Osteocyte (in vitro differentiated cells): Measurements from ENCODE around the gene PRRT1B. TPM values are rescaled to one million over a fixed set of nuclear protein-coding genes. Genes with fewer than 3 reads are reported as not detected.

Experiments used
- DNase-seq: peaks from one replicate; pipeline ENCODE4 v3.0.0; 2021; ENCODE audit warnings: mixed read lengths; ENCODE audit not compliant: unreplicated experiment; ENCODE audit errors: extremely low spot score
- H3K27ac Mint-ChIP-seq: one replicate; pipeline ENCODE4 v1.8.0; 2021; ENCODE audit warnings: mild to moderate bottlenecking, mixed read lengths; ENCODE audit not compliant: unreplicated experiment
- H3K27me3 Mint-ChIP-seq: one replicate; pipeline ENCODE4 v1.8.0; 2021; ENCODE audit warnings: mixed read lengths; ENCODE audit not compliant: unreplicated experiment
- H3K36me3 Mint-ChIP-seq: one replicate; pipeline ENCODE4 v1.8.0; 2021; ENCODE audit warnings: mixed read lengths; ENCODE audit not compliant: unreplicated experiment
- H3K4me1 Mint-ChIP-seq: one replicate; pipeline ENCODE4 v1.8.0; 2021; ENCODE audit warnings: mixed read lengths; ENCODE audit not compliant: unreplicated experiment
- H3K4me3 Mint-ChIP-seq: one replicate; pipeline ENCODE4 v1.8.0; 2021; ENCODE audit warnings: mild to moderate bottlenecking, moderate library complexity, mixed read lengths; ENCODE audit not compliant: unreplicated experiment
- H3K9me3 Mint-ChIP-seq: one replicate; pipeline ENCODE4 v1.8.0; 2021; ENCODE audit warnings: mixed read lengths; ENCODE audit not compliant: unreplicated experiment
- total RNA-seq: library from RNA; stranded (reverse); gene quantifications from 2 replicates; pipeline ENCODE4 v1.2.1, GENCODE V29; 2021
- TF ChIP-seq, protein P1 (sequence below): fragments of 200-600 bp; sonication (generic); IDR thresholded peaks from 2 replicates; pipeline ENCODE4 v1.5.0; 2021; ENCODE audit warnings: antibody characterized with exemption, mild to moderate bottlenecking, moderate library complexity

PRRT1B gene
- total RNA-seq, 1 donor from 2014 or later: not detected

DNA sequence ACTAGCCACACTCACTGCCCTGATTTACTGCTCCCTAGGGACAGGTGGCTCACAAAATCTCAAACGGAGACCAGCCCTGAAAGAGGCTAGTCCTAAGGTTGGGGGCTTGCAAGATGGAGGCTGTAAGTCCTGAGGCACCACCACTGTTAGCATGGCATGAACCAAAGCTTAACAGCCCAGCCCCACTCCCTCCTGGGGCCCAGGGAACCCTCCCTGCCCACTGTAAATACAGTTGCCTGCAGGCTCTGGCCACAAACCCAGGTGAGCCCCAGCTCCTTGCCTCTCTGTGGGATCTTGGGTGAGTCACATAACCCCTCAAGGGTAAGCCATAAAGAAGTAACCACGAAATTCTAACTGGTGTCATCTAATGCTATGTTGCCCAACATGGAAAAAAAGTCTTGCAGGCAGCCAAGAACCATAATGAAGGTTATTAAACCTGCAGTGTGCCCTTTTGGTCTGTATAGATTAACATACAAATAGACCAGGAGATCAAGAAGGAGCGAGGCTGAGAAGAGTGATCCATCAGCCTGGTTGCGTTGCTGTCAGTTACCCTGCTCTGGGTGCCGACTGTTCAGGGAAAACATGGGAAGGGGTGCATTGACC, 44.3 kb upstream of the PRRT1B start:
- Mint-ChIP-seq H3K36me3 (peaks cover 20% of the 10 kb centered on the region), H3K4me3 (peak overlapping the region; percentile 68), H3K27me3 (no peaks in the 10 kb centered on the region), H3K27ac (no peak overlapping the region), H3K9me3 (no peaks in the 10 kb centered on the region), H3K4me1 (peaks cover 28% of the 10 kb centered on the region)
- TF ChIP-seq, protein P1, sequence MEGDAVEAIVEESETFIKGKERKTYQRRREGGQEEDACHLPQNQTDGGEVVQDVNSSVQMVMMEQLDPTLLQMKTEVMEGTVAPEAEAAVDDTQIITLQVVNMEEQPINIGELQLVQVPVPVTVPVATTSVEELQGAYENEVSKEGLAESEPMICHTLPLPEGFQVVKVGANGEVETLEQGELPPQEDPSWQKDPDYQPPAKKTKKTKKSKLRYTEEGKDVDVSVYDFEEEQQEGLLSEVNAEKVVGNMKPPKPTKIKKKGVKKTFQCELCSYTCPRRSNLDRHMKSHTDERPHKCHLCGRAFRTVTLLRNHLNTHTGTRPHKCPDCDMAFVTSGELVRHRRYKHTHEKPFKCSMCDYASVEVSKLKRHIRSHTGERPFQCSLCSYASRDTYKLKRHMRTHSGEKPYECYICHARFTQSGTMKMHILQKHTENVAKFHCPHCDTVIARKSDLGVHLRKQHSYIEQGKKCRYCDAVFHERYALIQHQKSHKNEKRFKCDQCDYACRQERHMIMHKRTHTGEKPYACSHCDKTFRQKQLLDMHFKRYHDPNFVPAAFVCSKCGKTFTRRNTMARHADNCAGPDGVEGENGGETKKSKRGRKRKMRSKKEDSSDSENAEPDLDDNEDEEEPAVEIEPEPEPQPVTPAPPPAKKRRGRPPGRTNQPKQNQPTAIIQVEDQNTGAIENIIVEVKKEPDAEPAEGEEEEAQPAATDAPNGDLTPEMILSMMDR: no peak
- no peak for DNase-seq

DNA sequence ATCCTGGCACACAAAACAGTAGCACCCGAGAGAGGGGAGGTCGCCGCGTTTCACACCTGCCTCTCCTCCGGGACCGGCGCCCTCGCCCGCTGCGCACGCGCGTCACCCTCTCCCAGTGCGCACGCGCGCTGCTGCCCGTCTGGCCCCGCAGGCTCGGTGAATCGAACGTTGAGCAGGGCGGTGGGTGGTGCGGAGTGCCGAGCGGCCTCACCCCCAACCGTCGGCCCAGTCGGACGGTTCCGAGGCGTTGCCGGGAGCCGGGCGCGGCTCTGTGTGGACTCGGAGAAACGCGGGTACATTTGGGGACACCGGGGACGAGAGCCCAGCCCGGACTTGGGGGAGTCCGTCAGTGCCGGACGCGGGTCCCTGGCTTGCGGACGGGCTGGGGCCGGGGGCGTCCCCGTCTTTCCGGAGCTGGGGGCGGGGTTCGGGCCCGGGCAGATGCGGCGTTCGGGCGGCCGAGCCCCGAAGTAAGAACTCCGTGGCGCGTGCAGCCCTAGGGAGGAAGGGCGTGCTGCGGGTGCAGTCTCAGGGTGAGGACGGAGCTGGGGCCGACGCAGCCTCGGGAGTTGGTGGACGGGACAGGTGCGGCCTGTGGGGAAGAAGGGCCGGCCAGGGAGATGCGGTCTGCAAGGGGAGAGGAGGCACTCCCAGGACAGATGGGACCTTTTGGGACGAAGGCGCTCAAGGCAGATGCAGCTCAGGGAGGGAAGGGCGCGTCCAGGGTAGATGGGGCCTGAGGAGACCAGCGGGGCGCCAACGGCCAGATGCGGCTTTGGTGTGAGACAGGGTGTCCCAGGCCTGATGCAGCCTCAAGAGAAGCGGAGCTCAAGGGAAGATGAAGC, 42.3 kb upstream of the PRRT1B start, which contains the start of gene POMT1:
TSS of gene POMT1 (plus strand) at position 138 of the 845 bp plus-strand sequence. CDS start 1,301 bp downstream, outside the sequence.
- Mint-ChIP-seq H3K27ac (peak within 1 kb of the TSS; percentile 69), H3K4me1 (peaks cover 28% of the 10 kb centered on the region), H3K36me3 (peaks cover 19% of the 10 kb centered on the region), H3K27me3 (no peaks in the 10 kb centered on the region), H3K9me3 (no peaks in the 10 kb centered on the region), H3K4me3 (peak within 1 kb of the TSS; percentile 96)
- TF ChIP-seq, protein P1: no peak
- peak; percentile 96 for DNase-seq

DNA sequence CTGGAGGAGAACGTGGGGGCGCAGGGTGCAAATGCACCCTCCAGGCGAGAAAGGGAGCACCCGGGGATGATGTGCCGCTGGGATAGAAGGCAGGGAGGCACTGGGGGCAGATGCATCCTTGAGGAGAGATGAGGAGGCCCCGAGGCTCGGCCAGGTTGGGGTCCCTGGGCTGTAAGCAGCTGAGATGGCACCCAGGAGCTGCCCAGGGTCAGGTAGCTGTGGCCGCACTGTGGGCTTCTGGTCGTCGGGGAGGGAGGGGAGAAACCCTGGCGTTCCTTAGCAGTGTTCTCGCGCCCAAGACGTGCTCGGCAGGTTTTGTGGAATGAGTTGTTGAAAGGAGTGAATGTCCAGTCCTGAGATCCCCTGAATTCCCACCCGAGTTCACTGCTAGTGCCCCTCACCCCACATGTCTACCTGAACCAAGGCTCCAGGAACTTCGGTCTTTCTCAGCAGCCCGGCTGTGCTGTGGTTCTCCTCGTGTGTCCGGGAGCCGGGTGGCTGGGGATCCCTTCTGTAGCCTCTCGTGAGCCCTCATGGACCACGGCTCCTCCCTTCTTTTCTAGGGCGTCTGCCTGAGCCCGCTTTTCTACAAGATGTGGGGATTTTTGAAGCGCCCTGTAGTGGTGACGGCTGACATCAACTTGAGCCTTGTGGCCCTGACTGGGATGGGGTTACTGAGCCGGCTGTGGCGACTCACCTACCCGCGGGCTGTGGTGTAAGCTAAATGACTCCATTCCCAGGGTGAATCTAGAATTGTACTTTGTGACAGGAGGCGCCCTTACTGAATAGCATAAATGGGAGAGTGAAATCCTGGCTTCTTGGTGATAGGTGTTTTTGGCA, 41.5 kb upstream of the PRRT1B start:
- no peaks in the 10 kb centered on the region for H3K9me3 Mint-ChIP-seq
- peak overlapping the region; percentile 96 for H3K4me3 Mint-ChIP-seq
- TF ChIP-seq, protein P1: no peak
- DNase-seq: no peak
- H3K4me1 Mint-ChIP-seq: peaks cover 28% of the 10 kb centered on the region
- no peaks in the 10 kb centered on the region for H3K27me3 Mint-ChIP-seq
- peaks cover 15% of the 10 kb centered on the region for H3K36me3 Mint-ChIP-seq
- H3K27ac Mint-ChIP-seq: peak overlapping the region; percentile 67

DNA sequence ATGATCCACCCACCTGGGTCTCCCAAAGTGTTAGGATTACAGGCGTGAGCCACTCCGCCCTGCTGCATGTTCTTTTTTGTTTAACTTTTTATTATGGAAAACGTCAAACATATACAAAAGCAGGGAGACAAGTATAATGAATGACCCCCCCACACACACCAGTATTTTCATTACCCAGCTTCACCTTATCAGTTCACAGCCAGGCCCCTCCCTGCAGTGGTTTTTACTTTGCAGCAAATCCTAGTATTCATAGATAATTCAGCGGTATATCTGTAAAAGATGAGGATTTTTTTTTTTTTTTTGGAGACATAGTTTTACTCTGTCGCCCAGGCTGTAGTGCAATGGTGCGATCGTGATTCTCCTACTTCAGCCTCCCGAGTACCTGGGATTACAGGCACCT, 40.3 kb upstream of the PRRT1B start:
- Mint-ChIP-seq H3K36me3 (peaks cover 18% of the 10 kb centered on the region), H3K4me3 (no peak overlapping the region), H3K27ac (no peak overlapping the region), H3K4me1 (peaks cover 28% of the 10 kb centered on the region), H3K9me3 (no peaks in the 10 kb centered on the region), H3K27me3 (no peaks in the 10 kb centered on the region)
- TF ChIP-seq, protein P1: no peak
- DNase-seq: no peak
